ENCODE results near the gene GCM1. TPM values are rescaled to one million over a fixed set of nuclear protein-coding genes. Genes with fewer than 3 reads are reported as not detected.

The GCM1 gene, protein sequence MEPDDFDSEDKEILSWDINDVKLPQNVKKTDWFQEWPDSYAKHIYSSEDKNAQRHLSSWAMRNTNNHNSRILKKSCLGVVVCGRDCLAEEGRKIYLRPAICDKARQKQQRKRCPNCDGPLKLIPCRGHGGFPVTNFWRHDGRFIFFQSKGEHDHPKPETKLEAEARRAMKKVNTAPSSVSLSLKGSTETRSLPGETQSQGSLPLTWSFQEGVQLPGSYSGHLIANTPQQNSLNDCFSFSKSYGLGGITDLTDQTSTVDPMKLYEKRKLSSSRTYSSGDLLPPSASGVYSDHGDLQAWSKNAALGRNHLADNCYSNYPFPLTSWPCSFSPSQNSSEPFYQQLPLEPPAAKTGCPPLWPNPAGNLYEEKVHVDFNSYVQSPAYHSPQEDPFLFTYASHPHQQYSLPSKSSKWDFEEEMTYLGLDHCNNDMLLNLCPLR
- under 1 TPM in 2 of 3 donors, not detected in 1; 0.08 to 0.11 TPM for total RNA-seq

GRCh38 chr6:53148684-53149083 lies at the start of gene GCM1:
Gene GCM1 (minus strand): TSS chr6:53148841. CDS start chr6:53145632, 3,209 bp downstream.
- Mint-ChIP-seq H3K27me3 (ENCODE audit: low read depth) (peaks cover 5% of the 10 kb centered on the region), H3K4me1 (ENCODE audit: low read depth) (no peaks in the 10 kb centered on the region), H3K4me3 (no peak within 1 kb of the TSS), H3K9me3 (no peaks in the 10 kb centered on the region), H3K36me3 (ENCODE audit: insufficient read depth) (no peaks in the 10 kb centered on the region)
- DNase-seq = no peak
- no peak for ATAC-seq

- ATAC-seq (no peak), DNase-seq (no peak)
- Mint-ChIP-seq H3K36me3 (ENCODE audit: insufficient read depth) (no peaks in the 10 kb centered on the region), H3K27me3 (ENCODE audit: low read depth) (no peaks in the 10 kb centered on the region), H3K4me1 (ENCODE audit: low read depth) (peaks cover 14% of the 10 kb centered on the region), H3K9me3 (no peaks in the 10 kb centered on the region), H3K4me3 (no peak overlapping the region)
These were observed 48.9 kb upstream of the GCM1 start for GRCh38 chr6:53197553-53197952.

GRCh38 chr6:53195048-53195447 lies 46.4 kb upstream of the GCM1 start:
- peaks cover 16% of the 10 kb centered on the region for H3K4me1 Mint-ChIP-seq (ENCODE audit: low read depth)
- ATAC-seq (no peak), DNase-seq (no peak)
- H3K27me3 Mint-ChIP-seq (ENCODE audit: low read depth) = no peaks in the 10 kb centered on the region
- no peaks in the 10 kb centered on the region for H3K36me3 Mint-ChIP-seq (ENCODE audit: insufficient read depth)
- H3K9me3 Mint-ChIP-seq = no peaks in the 10 kb centered on the region
- no peak overlapping the region for H3K4me3 Mint-ChIP-seq

DNA sequence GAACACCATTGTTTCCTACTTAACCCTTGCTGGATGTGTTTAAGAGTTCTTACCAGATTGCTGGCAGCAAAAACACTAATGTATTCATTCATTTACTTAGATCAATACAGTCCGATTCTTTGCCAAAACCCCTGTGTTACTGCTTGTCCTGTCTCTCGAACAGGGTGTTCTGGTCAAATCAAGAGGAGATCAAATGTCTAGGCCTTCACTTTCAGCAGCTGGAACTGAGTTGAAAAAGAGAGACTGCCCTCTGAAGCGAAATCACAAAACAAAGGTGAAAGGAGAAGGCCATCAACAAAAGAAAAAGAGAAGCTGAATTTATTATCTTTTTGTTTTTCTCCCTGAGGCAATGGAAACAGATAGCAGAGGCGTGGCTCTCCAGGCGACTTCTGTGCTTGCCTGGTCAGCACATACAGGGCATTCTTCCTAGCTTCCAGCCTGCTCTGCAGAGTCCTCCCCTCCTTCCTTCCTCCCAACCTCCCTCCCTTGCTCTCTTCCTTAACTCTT lies 44.1 kb upstream of the GCM1 start:
- no peak for ATAC-seq
- Mint-ChIP-seq H3K4me3 (no peak overlapping the region), H3K9me3 (no peaks in the 10 kb centered on the region), H3K36me3 (ENCODE audit: insufficient read depth) (no peaks in the 10 kb centered on the region), H3K4me1 (ENCODE audit: low read depth) (peaks cover 21% of the 10 kb centered on the region), H3K27me3 (ENCODE audit: low read depth) (no peaks in the 10 kb centered on the region)
- no peak for DNase-seq

- Mint-ChIP-seq H3K4me1 (ENCODE audit: low read depth) (peaks cover 28% of the 10 kb centered on the region), H3K9me3 (no peaks in the 10 kb centered on the region), H3K36me3 (ENCODE audit: insufficient read depth) (no peaks in the 10 kb centered on the region), H3K4me3 (no peak overlapping the region), H3K27me3 (ENCODE audit: low read depth) (no peaks in the 10 kb centered on the region)
- DNase-seq = no peak
- ATAC-seq = no peak
These were observed 40.9 kb upstream of the GCM1 start for GRCh38 chr6:53189554-53189953.

- peaks cover 27% of the 10 kb centered on the region for H3K4me1 Mint-ChIP-seq (ENCODE audit: low read depth)
- no peaks in the 10 kb centered on the region for H3K9me3 Mint-ChIP-seq
- H3K4me3 Mint-ChIP-seq = peak overlapping the region; percentile 69
- DNase-seq (no peak), ATAC-seq (no peak)
- H3K27me3 Mint-ChIP-seq (ENCODE audit: low read depth) = peaks cover under 1% of the 10 kb centered on the region
- H3K36me3 Mint-ChIP-seq (ENCODE audit: insufficient read depth) = no peaks in the 10 kb centered on the region
These were observed 40.2 kb upstream of the GCM1 start for GRCh38 chr6:53188833-53189232.

DNA sequence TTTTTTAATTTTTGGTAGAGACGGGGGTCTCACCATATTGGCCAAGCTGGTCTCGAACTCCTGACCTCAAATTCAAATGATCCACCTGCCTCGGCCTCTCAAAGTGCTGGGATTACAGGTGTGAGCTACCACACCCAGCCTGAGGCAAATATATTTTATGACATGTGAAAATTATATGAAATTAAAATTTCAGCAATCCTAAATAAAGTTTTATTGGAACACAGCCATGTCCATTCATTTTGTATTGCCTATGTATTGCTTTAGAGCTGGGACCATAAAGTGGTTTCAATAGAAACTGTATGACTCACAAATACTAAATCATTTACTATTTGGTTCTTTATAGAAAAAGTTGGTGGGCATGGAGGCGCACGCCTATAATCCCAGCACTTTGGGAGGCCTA lies 32.0 kb upstream of the GCM1 start:
- H3K9me3 Mint-ChIP-seq = no peaks in the 10 kb centered on the region
- ATAC-seq (no peak), DNase-seq (no peak)
- peaks cover 2% of the 10 kb centered on the region for H3K27me3 Mint-ChIP-seq (ENCODE audit: low read depth)
- no peak overlapping the region for H3K4me3 Mint-ChIP-seq
- H3K4me1 Mint-ChIP-seq (ENCODE audit: low read depth) = peaks cover 13% of the 10 kb centered on the region
- no peaks in the 10 kb centered on the region for H3K36me3 Mint-ChIP-seq (ENCODE audit: insufficient read depth)

- no peak for ATAC-seq
- Mint-ChIP-seq H3K36me3 (ENCODE audit: insufficient read depth) (no peaks in the 10 kb centered on the region), H3K27me3 (ENCODE audit: low read depth) (peaks cover 2% of the 10 kb centered on the region), H3K4me1 (ENCODE audit: low read depth) (peaks cover 13% of the 10 kb centered on the region), H3K4me3 (no peak overlapping the region), H3K9me3 (no peaks in the 10 kb centered on the region)
- DNase-seq = peak; percentile 14
These were observed 31.5 kb upstream of the GCM1 start for GRCh38 chr6:53179961-53180651.

- DNase-seq = no peak
- Mint-ChIP-seq H3K36me3 (ENCODE audit: insufficient read depth) (no peaks in the 10 kb centered on the region), H3K4me1 (ENCODE audit: low read depth) (peaks cover 13% of the 10 kb centered on the region), H3K27me3 (ENCODE audit: low read depth) (peaks cover 2% of the 10 kb centered on the region), H3K9me3 (no peaks in the 10 kb centered on the region), H3K4me3 (no peak overlapping the region)
- no peak for ATAC-seq
These were observed 30.3 kb upstream of the GCM1 start for GRCh38 chr6:53178837-53179432.

DNA sequence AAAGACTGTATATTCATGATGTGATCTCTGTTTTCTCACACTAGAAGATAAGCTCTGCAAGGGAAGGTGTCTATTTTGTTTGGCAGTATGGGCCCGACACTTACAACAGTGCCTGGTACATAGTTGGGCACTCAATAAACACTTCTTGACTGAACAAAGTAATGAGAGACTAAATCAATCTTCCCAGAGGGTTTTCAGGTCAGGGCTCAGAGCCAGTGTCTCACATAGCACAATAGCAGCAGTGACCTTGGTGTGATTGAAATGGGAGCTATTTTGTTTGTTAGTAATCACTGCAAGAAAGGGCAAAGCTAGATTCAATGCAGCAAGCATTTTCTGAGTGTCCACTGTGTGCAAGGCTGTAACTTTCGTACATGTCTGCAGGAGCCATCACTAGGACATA lies 26.4 kb upstream of the GCM1 start:
- no peaks in the 10 kb centered on the region for H3K9me3 Mint-ChIP-seq
- H3K4me3 Mint-ChIP-seq = no peak overlapping the region
- peaks cover 9% of the 10 kb centered on the region for H3K4me1 Mint-ChIP-seq (ENCODE audit: low read depth)
- H3K27me3 Mint-ChIP-seq (ENCODE audit: low read depth) = no peaks in the 10 kb centered on the region
- no peaks in the 10 kb centered on the region for H3K36me3 Mint-ChIP-seq (ENCODE audit: insufficient read depth)
- ATAC-seq (no peak), DNase-seq (no peak)

DNA sequence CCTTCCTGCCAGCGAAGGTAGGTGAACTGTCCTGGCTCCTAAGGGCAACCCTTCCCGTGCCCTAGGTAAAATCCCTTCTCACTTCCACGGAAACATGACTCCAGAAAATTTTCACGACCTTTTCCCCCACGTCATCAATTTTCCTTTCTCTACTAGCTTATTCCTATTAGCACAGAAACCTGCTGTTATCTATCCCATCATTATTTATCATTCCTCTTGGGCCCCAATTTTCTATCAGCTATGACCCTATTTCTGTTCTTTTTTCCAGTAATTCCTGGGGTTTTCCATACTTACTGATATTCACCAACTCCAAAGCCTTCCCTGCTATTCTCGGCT lies 23.8 kb upstream of the GCM1 start:
- Mint-ChIP-seq H3K27me3 (ENCODE audit: low read depth) (no peaks in the 10 kb centered on the region), H3K36me3 (ENCODE audit: insufficient read depth) (no peaks in the 10 kb centered on the region), H3K9me3 (no peaks in the 10 kb centered on the region), H3K4me3 (no peak overlapping the region), H3K4me1 (ENCODE audit: low read depth) (peaks cover 2% of the 10 kb centered on the region)
- DNase-seq = no peak
- no peak for ATAC-seq

DNA sequence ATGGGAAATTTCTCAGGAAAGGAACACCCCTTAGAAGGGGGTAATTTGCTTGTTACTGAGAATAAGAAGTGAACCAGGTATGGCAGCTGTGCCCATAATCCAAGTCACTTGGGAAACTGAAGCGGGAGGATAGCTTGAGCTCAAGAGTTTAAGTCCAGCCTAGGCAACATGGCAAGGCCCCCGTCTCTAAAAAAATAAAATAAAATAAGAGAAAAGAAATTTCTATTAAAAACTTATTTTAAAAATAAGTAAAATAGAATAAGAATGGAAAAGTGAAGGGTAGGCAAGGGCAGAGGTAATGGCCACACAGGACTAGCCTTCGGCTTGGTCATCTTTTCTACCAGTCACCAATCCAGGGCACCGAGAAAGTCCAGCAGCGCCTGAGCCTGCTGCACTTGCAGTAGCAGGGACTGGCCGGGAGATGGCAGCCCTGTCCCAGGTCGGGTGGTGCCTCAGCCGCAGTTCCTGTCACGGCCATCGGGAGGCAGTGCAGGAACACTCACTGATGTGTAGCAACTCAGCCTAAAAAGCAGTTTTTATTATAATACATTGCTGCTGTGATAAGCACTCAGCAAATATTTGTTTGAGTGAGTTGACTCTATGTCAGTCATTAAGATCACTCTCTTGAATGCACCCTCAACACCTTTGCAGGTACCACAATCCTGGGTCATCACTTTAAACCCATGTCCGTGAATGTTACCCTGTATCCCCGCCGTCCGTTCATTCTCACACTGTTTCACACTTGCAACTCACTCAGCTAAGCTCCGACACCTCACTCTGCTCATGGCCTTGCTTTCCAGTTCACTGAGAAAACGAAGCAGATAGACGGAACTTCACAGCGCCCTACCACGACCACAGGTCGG lies 23.2 kb upstream of the GCM1 start:
- Mint-ChIP-seq H3K4me1 (ENCODE audit: low read depth) (peaks cover 2% of the 10 kb centered on the region), H3K4me3 (no peak overlapping the region), H3K9me3 (no peaks in the 10 kb centered on the region), H3K27me3 (ENCODE audit: low read depth) (no peaks in the 10 kb centered on the region), H3K36me3 (ENCODE audit: insufficient read depth) (no peaks in the 10 kb centered on the region)
- DNase-seq = peak; percentile 92
- peak; percentile 91 to 95 for ATAC-seq

GRCh38 chr6:53168516-53169267 lies 20.1 kb upstream of the GCM1 start:
- H3K4me1 Mint-ChIP-seq (ENCODE audit: low read depth) = peaks cover 2% of the 10 kb centered on the region
- H3K27me3 Mint-ChIP-seq (ENCODE audit: low read depth) = no peaks in the 10 kb centered on the region
- H3K4me3 Mint-ChIP-seq = no peak overlapping the region
- no peaks in the 10 kb centered on the region for H3K9me3 Mint-ChIP-seq
- ATAC-seq (no peak), DNase-seq (no peak)
- H3K36me3 Mint-ChIP-seq (ENCODE audit: insufficient read depth) = no peaks in the 10 kb centered on the region

All from activated T-cell treated with anti-CD3 and anti-CD28 coated beads, Interleukin-2, amount 50 U/mL, for 4 hours (primary cell).